Measurements from ENCODE around the gene KRT20. TPM values are rescaled to one million over a fixed set of nuclear protein-coding genes. Genes with fewer than 3 reads are reported as not detected.

Gene KRT20
- total RNA-seq, 2 donors from 2014 or later, result 1.8 TPM; not detected in 1

DNA sequence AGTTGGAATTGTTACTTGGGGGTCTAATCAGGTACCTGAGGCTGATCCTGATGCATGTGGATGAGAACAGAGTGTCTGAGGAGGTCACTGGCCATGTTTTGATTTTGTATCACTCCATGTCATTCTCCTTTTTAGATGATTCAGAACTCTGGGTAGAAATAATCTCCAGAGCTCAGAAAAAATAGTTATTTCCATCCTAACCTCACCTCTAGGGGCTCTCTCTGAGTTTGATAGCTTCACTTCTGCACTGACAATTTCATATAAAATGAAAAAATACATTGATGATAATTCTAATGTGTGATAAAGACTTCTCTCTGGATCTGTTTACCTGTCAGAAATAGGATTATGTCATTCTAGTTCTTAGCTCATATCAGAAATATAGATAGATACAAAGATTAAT lies 11.8 kb downstream of the KRT20 start:
- no peaks in the 10 kb centered on the region for H3K9me3 ChIP-seq
- H3K36me3 ChIP-seq, result no peaks in the 10 kb centered on the region
- no peak overlapping the region for H3K4me3 ChIP-seq
- ATAC-seq (ENCODE audit: insufficient number of reproducible peaks, low FRiP score, low read depth) (no peak), DNase-seq (ENCODE audit: low spot score) (no peak)
- H3K27me3 ChIP-seq (replicated peaks; ENCODE audit: insufficient read depth), result no peaks in the 10 kb centered on the region
- H3K4me1 ChIP-seq (ENCODE audit: control insufficient read depth in 1 of 2, low read depth in 2 of 2), result no peaks in the 10 kb centered on the region
- no peak overlapping the region for H3K27ac ChIP-seq
- TF ChIP-seq CTCF (IDR thresholded peaks at IDR 0.05), result no peak

DNA sequence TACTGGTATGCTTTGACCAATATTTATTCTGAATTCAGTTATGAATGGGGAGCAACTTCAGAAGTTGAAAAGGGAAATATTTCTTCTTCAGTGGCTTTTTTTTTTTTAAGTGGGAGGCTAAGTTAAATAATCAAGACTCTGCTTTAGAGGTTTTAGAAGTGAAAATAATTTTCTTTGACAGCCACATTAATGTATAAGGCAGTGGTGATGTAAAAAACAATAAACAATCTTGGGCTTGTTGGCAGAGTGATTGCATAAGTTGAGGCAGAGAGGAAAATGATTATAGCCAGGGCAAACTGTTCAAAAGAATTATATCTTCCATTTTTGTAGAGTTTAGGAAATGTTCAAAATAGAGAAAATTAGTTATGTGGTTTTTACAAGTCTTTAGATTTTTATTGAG lies 12.6 kb downstream of the KRT20 start:
- no peak for DNase-seq (ENCODE audit: low spot score)
- H3K27ac ChIP-seq, result no peak overlapping the region
- H3K36me3 ChIP-seq, result no peaks in the 10 kb centered on the region
- no peaks in the 10 kb centered on the region for H3K9me3 ChIP-seq
- H3K27me3 ChIP-seq (replicated peaks; ENCODE audit: insufficient read depth), result no peaks in the 10 kb centered on the region
- H3K4me1 ChIP-seq (ENCODE audit: control insufficient read depth in 1 of 2, low read depth in 2 of 2), result no peaks in the 10 kb centered on the region
- ATAC-seq (ENCODE audit: insufficient number of reproducible peaks, low FRiP score, low read depth), result no peak
- TF ChIP-seq CTCF (IDR thresholded peaks at IDR 0.05), result no peak
- H3K4me3 ChIP-seq, result no peak overlapping the region

DNA sequence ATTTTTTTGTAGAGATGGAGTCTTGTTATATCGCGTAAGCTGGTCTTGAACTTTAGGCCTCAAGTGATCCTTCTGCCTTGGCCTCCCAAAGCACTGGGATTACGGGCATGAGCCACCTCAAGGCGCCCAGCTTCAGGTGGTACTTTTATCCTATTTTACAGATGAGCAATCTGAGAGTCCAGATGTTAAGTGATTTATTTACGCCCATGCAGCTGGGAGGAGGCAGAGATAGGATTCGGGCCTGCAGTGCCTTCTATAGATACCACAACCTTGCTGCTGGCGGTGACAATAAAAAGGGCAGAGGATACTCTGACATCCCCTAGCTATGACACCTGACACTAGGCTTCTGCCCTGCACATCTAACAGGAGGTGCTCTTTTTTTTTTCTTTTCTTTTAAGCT lies 13.7 kb downstream of the KRT20 start:
- Histone ChIP-seq H3K27me3 (replicated peaks; ENCODE audit: insufficient read depth) (no peaks in the 10 kb centered on the region), H3K9me3 (no peaks in the 10 kb centered on the region), H3K4me3 (no peak overlapping the region), H3K36me3 (no peaks in the 10 kb centered on the region), H3K4me1 (ENCODE audit: control insufficient read depth in 1 of 2, low read depth in 2 of 2) (no peaks in the 10 kb centered on the region), H3K27ac (no peak overlapping the region)
- no peak for TF ChIP-seq CTCF (IDR thresholded peaks at IDR 0.05)
- no peak for ATAC-seq (ENCODE audit: insufficient number of reproducible peaks, low FRiP score, low read depth)
- DNase-seq (ENCODE audit: low spot score), result no peak

- TF ChIP-seq CTCF (IDR thresholded peaks at IDR 0.05), result no peak
Observed at GRCh38 chr17:40870136-40870535, 14.9 kb downstream of the KRT20 start.

DNA sequence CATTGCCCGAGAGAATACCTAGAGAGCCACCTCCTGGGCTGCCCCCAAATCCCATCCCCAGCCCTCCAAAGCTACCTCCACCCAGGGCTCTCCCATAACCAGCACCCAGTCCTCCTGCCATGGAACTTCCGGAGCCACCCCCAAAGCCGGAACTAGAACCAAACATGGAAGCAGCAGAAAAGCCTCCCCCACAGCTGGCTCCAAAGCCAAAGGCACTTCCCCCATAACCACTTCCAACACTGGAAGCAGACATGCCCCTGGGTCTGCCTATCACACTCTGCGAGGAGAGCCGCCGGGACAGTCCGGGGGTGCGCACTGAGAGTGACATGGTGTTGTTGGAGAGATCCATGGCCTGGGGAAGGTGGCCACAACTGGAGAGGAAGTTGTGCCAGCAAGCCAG lies 18.2 kb downstream of the KRT20 start, which contains the start of gene KRT12:
Gene KRT12, minus strand, starts transcription at position 386 of the 400 bp plus-strand sequence. Its CDS starts 37 bp downstream, at position 349.
- Histone ChIP-seq H3K27me3 (replicated peaks; ENCODE audit: insufficient read depth) (no peaks in the 10 kb centered on the region), H3K36me3 (no peaks in the 10 kb centered on the region), H3K9me3 (no peaks in the 10 kb centered on the region), H3K4me3 (no peak within 1 kb of the TSS), H3K4me1 (ENCODE audit: control insufficient read depth in 1 of 2, low read depth in 2 of 2) (no peaks in the 10 kb centered on the region), H3K27ac (no peak within 1 kb of the TSS)
- ATAC-seq (ENCODE audit: insufficient number of reproducible peaks, low FRiP score, low read depth) (no peak), DNase-seq (ENCODE audit: low spot score) (no peak)
- no peak for TF ChIP-seq CTCF (IDR thresholded peaks at IDR 0.05)

More at GRCh38 chr17:40870136-40870535, 14.9 kb downstream of the KRT20 start:
- H3K4me3 ChIP-seq, result no peak overlapping the region
- H3K4me1 ChIP-seq (ENCODE audit: control insufficient read depth in 1 of 2, low read depth in 2 of 2), result no peaks in the 10 kb centered on the region
- H3K27ac ChIP-seq, result no peak overlapping the region
- no peaks in the 10 kb centered on the region for H3K9me3 ChIP-seq
- H3K27me3 ChIP-seq (replicated peaks; ENCODE audit: insufficient read depth), result no peaks in the 10 kb centered on the region
- no peaks in the 10 kb centered on the region for H3K36me3 ChIP-seq
- no peak for ATAC-seq (ENCODE audit: insufficient number of reproducible peaks, low FRiP score, low read depth)
- no peak for DNase-seq (ENCODE audit: low spot score)

Data from thoracic aorta (tissue), 2 donors.